Stimulated activated CD8-positive, alpha-beta memory T cell treated with anti-CD3 and anti-CD28 coated beads, Interleukin-4, amount 100 ng/mL, for 4 hours (primary cell): ENCODE data around the gene MAP3K15.

Experiments
- DNase-seq, 2 donors: peaks; one replicate each; pipeline ENCODE4 v3.0.0-alpha.2; 2020; ENCODE audit warnings: low read depth in 2 of 2, low spot score in 1 of 2

MAP3K15 gene

DNA sequence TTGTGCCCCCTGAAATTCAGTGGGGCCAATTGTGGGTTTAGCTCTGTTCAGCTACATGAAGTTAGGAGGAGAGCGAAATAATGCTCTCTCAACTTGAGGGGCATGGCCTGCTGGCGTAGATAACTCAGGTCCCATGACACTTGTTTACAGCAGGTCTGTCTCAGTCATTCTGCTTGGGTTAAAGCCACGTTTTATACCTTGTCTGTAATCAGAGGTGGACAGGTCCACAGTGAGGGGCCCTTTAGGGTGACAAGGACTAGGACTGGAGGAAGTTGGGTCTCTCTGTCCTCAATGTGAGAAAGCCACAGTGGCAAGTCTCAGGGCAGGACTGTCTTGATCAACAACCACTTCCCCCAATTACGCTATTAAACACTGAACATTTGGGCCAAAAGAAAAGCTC is 122.6 kb downstream of the MAP3K15 start:
- no peak for DNase-seq

DNA sequence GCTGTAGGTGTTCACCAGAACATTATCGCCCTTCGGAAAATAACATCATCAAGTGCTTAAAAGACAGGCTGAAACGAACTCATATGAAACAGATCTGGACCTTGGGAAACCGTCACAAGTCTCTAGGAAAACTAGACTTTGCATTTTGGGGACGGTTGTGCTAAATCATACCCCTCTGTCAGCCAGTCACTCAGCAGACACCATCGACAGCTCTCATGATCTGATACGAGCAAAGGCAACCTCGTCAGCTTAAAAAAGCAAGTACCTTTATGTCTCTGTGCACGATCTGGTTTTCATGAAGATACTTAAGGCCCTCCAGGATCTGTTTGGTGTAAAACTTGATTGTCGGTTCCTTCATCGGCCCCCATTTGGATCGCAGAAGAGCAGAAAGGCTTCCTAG is 123.2 kb downstream of the MAP3K15 start:
- DNase-seq: no peak

DNA sequence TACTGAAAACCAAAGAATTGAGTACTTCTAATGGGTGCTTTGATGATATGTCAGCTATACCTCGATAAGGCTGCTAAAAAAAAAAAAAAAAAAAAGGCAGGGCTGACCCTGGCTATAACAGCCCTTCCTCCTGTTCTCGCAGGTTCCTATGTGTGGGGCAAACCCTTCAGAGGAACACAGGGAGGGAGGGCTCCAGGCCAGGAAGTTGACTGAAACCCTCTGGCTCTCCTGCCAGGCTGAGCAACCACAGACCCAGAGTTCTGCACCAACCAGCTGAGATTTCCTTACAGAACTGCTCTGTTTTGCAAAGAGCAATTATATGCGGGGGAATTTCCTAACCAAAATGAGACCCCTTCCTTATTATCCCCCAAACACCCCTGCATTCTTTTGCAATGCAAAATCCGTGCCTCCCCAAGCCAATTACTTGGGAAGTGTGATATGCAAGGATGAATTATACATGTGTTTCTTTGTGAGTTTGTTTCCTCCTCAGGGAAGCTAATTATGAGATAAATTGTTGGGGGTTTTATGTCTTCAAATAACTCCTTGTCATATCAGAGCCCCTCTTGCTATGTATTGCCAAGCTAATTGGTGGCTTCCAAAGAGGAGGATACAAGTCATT is 126.0 kb downstream of the MAP3K15 start:
- no peak for DNase-seq

DNA sequence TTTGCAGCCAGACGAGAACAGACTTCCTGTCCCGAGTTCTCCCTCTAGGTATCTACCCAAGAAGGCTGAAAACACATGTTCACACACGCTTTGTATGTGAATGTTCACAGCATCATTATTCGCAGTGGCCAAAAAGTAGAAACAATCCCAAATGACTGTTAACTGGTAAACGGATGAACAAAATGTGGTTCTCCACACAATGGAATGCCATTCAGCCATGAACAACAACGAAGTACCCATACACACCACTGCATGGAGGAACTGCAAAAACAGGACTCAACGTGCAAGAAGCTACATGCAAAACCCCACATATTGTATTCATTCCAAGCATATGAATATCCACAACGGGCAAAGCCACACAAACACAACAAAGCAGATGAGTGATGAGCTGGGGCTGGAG is 126.6 kb downstream of the MAP3K15 start:
- no peak for DNase-seq

DNA sequence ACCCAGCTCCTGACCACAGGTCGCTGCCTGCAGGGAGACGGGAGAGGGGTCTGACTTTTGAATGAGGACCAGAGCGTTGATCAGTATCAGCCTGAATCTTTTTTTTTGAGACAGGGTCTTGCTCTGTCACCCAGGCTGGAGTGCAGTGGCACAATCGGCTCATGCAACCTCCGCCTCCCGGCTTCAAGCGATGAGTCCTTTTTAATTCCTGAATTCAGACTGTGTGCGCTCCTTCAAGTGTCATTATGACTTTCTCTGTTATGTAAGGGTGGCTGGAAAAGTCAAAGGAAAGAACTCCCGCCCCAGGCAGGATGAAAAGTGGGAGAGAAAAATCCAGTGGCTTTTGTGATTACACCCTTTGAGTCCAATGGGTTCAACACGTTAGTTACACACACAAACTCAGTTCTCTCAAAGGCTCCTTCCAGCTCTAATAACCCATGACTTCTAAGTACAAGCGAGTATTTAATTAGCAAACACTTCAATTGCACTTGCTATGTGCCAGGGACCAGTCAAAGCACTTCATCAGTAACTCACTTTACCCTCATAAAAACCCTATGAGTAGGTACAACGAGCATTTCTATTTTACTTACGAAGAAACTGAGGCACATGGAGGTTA is 127.1 kb downstream of the MAP3K15 start:
- no peak for DNase-seq

DNA sequence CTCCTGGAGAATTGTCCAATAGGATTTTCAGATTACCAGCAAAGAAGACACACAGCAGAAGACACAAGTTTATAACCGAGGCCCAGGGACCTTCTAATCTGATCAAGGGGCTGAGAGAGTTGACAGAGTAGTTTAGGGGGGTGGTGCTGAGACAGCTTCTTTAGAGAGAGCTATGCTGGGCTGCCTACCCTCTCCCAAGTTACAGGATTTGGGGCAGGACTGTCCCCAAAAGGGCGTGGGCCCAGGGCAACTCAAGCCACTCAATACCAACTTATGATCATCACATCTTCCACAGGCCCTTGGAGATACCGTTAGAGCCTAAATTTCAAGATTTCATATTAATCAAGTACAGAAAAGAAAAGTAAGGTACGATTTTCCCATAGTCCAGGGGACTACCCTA is 128.6 kb downstream of the MAP3K15 start:
- DNase-seq: no peak

DNA sequence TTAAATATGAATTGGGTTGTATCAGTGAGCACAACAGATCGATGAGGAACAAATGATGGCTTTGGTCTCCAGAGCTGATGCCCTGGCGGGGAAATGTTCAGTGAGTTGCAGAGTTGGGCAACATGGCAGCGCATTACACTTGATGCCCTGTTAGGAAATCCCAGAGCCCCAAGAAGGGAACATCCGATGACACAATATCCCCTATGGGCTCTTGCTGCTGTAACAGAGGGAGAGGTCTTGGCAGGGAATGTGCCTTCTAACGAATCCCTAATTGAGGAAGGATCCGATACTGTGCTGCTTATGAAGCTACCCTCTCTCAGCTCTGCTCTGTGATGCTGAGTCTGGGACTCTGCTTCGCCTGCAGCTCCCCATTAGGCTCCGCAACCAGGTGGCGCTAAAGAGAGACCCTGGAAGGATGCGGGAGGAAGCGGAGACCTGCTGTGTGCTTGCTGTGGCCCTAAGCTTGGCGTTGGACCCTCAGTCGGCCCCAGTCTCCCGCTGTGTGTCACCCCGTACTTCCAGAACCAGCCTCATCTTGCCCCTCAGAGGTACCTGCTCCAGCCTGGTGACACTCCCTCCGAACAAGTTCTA is 132.7 kb downstream of the MAP3K15 start:
- peak in 1 of 2 donors; percentile 3 for DNase-seq

DNA sequence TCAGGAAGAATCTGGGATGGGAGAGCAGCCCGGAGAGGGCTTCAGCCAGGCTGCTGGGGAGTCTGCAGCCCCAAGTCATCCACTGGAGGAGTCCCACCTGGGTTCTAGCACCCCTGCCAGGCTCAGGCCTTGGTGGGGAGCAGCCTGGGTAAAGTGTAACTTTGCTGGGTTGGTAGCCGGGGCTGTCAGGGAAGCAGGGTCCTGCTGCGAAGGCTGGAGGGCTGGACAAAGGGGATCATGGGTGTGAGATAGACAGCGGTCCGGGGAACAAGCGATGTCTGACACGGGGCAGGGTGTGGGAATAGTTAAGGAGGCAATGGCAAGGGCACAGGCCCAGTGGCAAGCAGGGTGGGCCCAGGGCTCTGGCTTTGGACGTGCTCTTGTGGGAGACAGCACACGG is 134.0 kb downstream of the MAP3K15 start:
- no peak for DNase-seq

DNA sequence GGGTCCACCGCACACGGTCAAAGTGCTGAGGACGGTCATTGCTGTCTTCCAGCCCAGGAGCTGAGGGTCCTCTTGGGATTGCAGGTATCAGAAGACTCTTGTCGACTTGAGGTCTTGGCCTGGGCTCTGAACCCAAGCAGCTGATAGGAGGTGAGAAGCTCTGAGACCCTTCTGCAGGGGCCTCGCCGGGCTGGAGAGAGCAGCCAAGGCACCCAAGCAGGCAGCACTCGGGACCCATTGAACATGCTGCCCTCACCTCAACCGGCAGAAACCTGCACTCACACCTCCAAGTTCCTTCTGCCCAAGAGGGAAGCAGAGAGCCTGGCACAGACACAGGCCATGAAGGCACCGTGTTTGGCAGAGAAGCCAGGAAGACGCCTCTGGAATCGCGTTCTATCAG is 137.5 kb downstream of the MAP3K15 start:
- DNase-seq: no peak

DNA sequence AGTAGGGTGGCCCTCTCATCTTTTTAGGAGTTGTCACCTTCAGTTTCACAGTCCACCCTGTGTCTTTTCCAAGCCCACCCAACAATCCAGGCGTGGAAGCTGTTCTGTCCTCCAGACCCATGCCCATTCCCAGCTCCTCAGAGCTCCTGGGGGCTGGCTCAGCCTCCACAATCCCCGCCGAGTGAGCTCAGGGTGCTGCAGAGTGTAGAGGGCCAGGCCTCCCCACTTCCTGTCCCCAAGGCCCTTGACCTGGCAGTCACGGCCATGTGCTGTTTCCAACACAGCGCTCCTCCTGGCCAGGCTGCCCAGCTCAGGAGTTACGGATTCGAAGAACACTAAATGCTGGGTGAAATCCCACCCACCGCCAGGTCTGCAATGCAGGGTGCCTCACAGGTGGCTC is 139.8 kb downstream of the MAP3K15 start:
- no peak for DNase-seq

DNA sequence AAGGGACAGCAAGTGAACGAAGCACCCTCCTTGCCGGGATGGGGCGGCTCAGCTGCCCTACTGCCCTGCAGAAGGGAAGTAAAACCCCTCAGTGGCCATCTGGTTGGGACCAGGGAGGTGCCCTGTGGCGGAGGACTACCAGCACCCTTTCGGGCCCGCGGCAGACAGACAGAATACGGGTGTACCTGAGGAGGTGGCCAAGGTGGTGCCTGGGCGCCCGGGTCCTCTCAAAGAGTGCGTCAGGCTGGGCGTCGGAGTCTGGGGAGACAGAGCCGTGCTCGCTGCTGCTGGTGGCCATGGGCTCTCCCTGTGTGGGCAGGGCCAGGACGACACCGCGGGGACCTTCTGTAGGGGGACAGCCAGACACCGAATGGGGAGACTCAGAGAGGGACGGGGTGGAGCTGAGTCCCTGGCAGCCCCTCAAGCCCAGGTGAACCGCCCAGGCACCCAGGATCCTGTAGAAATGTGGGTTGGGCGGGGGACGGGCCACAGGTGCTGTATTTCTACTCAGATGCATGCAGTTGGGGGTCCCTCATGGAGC is 141.9 kb downstream of the MAP3K15 start:
- DNase-seq: no peak

DNA sequence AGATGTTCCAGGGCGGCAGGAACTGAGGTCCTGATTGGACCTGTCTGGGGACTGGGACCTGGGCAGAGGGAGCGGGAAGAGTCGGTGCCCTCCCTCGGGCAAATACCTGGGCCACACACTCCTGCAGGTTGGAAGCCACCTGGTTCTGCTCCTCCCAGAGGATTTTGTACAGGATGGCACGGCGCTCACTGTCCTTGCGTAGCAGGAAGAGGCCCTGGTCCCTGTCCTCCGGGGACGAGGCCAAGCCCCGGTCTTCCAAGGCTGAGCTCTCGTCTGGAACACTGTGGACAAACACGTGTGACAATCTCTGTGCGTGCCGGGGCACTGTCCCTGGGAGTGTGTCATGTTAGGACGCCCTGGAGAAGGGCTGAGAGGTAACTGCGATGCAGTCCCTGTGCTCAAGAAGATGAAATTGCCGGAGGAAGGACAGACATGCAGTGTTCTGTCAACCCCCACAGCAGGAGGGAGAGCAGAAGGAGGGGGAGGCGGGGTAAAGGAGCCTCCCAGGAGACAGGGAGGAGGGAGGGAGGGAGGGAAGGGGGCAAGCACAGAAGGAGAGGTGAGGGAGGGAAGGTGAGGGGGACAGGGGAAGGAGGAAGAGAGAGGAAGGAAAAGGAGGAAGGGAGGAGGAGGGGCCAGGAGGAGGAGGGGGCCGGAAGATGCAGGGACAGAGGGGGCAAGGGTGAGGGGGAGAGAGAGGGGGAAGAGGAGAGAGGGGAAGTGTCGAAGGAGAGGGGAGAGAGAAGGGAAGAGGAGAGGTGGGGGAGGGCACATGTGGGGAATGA is 142.6 kb downstream of the MAP3K15 start:
- no peak for DNase-seq

DNA sequence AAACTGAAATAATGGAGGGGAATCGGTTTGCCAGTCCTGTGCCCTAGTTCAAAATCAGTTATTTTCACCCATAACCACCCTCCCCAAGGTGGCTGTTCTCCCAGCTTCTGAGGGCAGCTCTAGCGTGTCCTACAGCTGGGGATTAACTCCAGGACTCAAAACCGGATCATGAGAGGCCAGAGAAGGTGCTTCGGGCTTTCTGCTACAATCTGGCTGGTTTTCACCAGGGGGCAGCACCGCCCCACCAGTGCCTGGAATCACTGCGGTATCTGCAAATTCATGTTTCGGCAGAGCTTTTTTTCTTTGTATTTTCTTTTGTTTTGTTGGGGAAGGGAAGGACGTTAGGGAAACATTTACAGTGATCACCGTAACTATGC is 143.2 kb downstream of the MAP3K15 start:
- peak; percentile 28 to 34 for DNase-seq

DNA sequence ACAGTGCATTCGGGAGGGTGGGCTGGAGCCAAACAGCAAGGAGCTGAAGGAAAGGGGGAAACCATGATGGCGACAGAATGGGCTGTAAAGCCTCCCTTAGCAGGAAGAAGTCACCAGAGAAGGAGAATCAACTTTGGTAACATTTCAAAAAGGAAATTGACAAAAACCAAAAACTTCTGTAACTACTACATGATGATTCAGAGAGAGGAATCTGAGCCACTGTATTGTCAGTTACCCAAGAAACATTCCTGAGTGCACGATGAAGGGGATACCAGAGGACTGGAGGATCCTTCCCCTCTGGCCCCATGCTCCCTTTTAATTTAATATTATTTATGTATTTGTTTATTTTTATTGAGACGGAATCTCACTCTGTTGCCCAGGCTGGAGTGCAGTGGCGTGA is 145.2 kb downstream of the MAP3K15 start:
- DNase-seq: no peak

DNA sequence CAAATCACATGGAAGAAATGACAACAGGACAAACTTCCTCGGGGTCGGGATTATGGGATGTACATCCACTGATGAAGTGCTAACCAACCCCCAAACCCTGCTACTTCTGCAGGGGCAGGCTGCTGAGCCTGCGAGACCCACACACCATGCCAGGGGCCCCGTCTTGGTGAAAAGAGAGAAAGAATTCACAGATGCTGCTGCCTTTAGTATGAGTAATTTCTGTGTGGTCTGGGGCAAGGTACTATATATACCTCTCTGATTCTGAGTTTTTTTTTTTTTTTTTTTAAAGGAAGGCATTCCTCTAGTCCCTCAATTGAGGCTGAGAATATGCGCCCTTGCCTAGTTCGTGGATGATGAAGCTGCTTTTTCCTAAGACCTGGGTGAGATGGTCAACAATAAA is 146.7 kb downstream of the MAP3K15 start:
- no peak for DNase-seq

DNA sequence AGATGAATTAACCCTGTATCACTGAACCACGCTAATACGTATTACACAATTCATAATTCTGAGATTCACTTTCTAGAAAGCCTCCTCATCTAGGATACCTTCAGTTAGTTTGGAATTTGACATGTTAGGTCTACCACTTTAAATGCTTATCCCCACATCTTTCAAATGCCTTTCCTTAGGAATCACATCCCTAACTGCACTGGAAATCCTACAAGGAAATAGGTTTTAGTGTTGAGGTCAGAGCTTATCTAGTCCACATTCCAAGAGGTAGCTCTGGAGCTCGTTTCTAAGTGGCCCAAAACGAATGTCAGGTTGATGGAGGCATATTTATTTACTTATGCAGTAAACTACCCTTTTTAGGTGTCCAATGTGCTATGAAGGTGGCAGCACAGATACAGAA is 153.6 kb downstream of the MAP3K15 start:
- no peak for DNase-seq

DNA sequence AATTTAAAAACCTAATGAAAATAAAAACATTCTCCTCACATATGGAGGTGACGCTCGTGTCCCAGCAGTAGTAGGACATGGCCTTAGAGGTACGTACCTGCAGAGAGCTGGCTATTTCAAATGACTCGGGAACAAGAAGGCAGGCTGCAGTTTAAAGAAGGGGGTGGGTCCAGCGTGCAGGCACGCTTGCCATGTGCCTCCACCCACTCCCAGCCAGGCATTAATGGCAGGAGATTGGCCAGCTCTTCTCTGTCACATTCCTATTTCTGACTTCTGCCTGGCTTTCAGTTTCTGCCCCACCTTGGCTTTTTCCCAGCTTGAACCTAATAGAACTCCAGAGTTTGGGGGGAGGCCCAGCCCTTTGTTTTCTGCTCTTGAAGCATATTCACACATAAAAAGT is 154.4 kb downstream of the MAP3K15 start:
- no peak for DNase-seq

DNA sequence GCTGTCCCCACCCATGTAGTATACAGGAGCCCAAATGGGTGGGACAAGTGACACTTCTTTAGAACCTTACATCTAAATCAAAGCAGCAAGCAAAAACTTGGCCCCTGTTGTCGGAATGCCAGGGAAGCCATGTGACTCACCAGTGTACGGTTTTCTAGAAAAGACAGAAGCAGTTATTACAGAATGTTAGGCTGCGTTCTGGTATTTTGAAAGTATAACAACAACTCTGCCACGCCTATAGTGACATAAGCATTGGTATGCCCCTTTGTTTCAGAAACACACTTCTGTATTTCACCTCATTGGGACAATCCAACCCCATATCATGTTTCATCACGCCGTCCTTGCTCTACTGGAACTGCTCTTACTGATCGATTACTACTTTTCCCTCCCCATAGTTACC is 156.8 kb downstream of the MAP3K15 start:
- DNase-seq: no peak

DNA sequence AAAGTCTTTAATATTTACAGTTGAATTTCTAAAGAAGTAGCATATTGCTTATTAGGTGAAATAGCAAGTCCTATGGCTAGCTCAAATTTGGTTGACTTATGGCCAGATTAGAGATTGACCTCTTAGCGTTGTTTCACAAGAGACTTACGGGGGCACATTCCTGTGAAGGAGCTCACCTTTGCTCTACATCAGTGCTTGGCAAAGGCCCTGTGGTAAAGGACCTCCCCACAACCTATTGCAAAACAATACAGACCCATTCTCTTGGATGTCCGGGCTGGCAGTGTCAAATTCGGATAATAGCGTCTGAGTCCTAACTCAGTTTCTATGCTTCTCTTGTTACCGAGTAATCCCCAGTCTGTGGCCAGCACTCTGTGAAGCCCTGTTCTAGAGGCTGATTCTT is 160.7 kb downstream of the MAP3K15 start:
- DNase-seq: no peak

DNA sequence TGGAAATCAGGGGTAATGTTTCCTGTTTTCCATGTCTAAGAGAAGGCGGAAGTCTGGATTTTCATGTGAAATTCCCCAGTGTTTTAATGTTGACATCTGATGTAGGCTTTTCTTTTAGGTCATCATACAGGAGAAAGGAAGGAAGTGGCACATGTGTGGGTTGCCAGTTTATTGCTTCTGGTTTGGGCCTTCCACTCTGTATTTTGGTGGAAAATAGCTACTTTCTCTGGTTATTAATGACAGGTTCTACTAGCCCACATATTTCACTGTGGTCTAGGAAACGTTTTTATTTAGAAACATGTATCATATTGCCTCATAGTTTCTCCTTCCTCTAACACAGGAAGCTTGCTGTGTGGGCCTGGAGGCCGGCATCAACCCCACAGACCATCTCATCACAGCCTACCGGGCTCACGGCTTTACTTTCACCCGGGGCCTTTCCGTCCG is 164.3 kb downstream of the MAP3K15 start:
- no peak for DNase-seq

DNA sequence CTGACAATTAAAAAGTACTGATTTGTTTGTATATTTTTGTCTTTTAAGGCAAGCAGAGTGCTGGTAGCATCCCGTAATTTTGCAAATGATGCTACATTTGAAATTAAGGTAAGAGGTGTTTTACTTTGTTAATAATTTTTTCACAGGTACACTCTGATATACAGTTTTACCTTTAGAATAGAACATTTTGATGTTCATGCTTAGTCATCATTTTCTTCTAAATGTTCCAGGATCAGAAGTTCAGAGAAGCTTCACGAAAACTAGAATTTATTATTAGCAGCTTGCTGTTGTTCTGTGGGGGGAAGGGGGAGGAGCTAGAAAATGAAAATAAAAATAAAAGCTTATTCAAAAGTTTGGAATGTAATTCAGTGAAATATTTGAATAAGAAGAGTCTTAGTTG is 166.0 kb downstream of the MAP3K15 start:
- no peak for DNase-seq

DNA sequence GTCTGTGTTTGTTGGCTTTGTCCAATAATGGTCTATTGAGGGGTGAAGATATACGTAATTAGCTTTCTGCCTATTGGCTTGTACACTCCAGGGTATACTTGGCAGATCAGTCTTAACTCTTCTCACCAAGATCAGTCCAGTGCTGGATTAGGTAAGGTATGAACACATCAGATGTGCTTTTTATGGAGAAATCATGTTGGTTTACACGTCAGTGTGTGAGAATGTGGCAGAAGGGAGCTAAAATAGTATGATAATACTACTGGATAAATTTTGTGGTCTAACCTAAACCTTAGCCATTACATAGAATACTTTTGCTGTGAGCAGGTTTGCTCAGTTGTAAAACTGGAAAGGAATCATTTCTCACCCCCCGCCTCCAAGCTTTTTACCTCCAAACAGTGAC is 167.4 kb downstream of the MAP3K15 start:
- no peak for DNase-seq
